ENCODE results near the gene USH1C.

DNA sequence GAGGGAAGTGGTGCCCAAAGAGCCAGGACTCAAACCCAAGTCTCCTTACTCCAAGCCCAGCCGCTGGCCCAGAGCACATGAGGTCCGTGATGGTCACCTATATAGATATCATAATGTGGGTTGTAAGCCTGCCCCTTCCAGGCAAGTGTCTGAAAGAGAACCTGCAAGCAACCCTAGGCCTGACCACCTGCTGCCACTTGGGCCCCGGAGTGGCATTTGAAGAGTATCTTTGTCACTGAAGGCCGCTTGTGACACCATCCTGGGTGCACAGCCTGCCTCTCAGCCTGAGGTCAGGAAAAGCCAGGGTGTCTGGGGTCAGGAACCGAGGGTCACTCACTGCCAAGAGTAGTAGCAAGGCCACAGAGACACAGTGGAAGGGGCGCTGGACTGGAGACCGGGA is 35.2 kb upstream of the USH1C start:
- TF ChIP-seq NFE2 (CRISPR knock-in tag; IDR thresholded peaks at IDR 0.05): no peak
- no peak for TF ChIP-seq HNRNPLL (IDR thresholded peaks at IDR 0.05; ENCODE audit: low read depth, low read length, poor library complexity, severe bottlenecking)
- TF ChIP-seq CC2D1A (CRISPR knock-in tag; IDR thresholded peaks at IDR 0.05): no peak
- TF ChIP-seq, protein P1, sequence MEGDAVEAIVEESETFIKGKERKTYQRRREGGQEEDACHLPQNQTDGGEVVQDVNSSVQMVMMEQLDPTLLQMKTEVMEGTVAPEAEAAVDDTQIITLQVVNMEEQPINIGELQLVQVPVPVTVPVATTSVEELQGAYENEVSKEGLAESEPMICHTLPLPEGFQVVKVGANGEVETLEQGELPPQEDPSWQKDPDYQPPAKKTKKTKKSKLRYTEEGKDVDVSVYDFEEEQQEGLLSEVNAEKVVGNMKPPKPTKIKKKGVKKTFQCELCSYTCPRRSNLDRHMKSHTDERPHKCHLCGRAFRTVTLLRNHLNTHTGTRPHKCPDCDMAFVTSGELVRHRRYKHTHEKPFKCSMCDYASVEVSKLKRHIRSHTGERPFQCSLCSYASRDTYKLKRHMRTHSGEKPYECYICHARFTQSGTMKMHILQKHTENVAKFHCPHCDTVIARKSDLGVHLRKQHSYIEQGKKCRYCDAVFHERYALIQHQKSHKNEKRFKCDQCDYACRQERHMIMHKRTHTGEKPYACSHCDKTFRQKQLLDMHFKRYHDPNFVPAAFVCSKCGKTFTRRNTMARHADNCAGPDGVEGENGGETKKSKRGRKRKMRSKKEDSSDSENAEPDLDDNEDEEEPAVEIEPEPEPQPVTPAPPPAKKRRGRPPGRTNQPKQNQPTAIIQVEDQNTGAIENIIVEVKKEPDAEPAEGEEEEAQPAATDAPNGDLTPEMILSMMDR (CRISPR knock-in tag; IDR thresholded peaks at IDR 0.05): no peak
- no peak for TF ChIP-seq KAT2B (IDR thresholded peaks at IDR 0.05; ENCODE audit: borderline replicate concordance, low read depth, low read length)
- TF ChIP-seq IRF2 (CRISPR knock-in tag; IDR thresholded peaks at IDR 0.05): no peak
- no peak for TF ChIP-seq EP300 (IDR thresholded peaks at IDR 0.05; ENCODE audit: low read depth in 2 of 2, low read length in 2 of 2)
- TF ChIP-seq EP300 (CRISPR knock-in tag; IDR thresholded peaks at IDR 0.05; ENCODE audit: borderline replicate concordance): no peak
- TF ChIP-seq, protein P2, sequence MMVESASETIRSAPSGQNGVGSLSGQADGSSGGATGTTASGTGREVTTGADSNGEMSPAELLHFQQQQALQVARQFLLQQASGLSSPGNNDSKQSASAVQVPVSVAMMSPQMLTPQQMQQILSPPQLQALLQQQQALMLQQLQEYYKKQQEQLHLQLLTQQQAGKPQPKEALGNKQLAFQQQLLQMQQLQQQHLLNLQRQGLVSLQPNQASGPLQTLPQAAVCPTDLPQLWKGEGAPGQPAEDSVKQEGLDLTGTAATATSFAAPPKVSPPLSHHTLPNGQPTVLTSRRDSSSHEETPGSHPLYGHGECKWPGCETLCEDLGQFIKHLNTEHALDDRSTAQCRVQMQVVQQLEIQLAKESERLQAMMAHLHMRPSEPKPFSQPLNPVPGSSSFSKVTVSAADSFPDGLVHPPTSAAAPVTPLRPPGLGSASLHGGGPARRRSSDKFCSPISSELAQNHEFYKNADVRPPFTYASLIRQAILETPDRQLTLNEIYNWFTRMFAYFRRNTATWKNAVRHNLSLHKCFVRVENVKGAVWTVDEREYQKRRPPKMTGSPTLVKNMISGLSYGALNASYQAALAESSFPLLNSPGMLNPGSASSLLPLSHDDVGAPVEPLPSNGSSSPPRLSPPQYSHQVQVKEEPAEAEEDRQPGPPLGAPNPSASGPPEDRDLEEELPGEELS (CRISPR knock-in tag; IDR thresholded peaks at IDR 0.05): no peak
- no peak for TF ChIP-seq ZNF263 (CRISPR knock-in tag; IDR thresholded peaks at IDR 0.05)
- no peak for TF ChIP-seq HNRNPUL1 (IDR thresholded peaks at IDR 0.05; ENCODE audit: low read depth, low read length)
- TF ChIP-seq, protein P3, sequence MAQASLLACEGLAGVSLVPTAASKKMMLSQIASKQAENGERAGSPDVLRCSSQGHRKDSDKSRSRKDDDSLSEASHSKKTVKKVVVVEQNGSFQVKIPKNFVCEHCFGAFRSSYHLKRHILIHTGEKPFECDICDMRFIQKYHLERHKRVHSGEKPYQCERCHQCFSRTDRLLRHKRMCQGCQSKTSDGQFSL (CRISPR knock-in tag; IDR thresholded peaks at IDR 0.05): no peak
- TF ChIP-seq, protein P4, sequence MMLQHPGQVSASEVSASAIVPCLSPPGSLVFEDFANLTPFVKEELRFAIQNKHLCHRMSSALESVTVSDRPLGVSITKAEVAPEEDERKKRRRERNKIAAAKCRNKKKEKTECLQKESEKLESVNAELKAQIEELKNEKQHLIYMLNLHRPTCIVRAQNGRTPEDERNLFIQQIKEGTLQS (CRISPR knock-in tag; IDR thresholded peaks at IDR 0.05): no peak
- no peak for TF ChIP-seq ZFP36 (IDR thresholded peaks at IDR 0.05; ENCODE audit: borderline replicate concordance, low read depth, low read length, partially characterized antibody)
